HFF-Myc (cell line): ENCODE results near the gene BFSP1.

Source experiments
- DNase-seq: peaks from one replicate; pipeline ENCODE4 v3.0.0-alpha.2; 2011; ENCODE audit warnings: low read depth; ENCODE audit errors: extremely low read depth
- H3K4me3 ChIP-seq: replicated peaks from 2 replicates; pipeline ENCODE4 v1.5.1; 2011; ENCODE audit warnings: low read depth, mild to moderate bottlenecking, control low read depth, low read length
- CTCF ChIP-seq: IDR thresholded peaks from 2 replicates; pipeline ENCODE4 v1.5.1; 2012; ENCODE audit warnings: mild to moderate bottlenecking, low read depth, low read length, control low read depth; ENCODE audit errors: missing control alignments

BFSP1 gene

GRCh38 chr20:17515053-17515452 is 16.1 kb downstream of the BFSP1 start:
- no peak for DNase-seq
- H3K4me3 ChIP-seq, result no peak overlapping the region
- no peak for TF ChIP-seq CTCF

- TF ChIP-seq CTCF, result no peak
- no peak for DNase-seq
- H3K4me3 ChIP-seq, result no peak overlapping the region
Observed at GRCh38 chr20:17513939-17514338, 17.2 kb downstream of the BFSP1 start.

DNA sequence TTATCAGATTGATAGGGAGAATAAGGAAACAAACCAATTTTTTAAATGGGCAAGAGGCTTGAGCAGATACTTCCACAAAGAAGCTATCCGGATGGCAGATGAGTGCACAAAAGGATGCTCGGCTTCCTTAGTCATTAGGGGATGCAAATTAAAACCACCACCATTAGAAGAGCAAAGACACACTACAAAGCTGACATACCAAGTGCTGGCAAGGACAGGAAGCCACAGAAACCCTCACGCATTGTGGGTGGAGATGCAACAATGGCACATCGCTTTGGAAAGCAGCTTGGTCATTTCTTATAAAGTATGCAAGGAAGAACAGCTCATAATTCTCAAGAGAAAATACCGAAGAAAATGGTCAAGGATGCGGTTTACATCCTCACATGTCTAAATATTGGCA is 19.8 kb downstream of the BFSP1 start:
- TF ChIP-seq CTCF, result no peak

DNA sequence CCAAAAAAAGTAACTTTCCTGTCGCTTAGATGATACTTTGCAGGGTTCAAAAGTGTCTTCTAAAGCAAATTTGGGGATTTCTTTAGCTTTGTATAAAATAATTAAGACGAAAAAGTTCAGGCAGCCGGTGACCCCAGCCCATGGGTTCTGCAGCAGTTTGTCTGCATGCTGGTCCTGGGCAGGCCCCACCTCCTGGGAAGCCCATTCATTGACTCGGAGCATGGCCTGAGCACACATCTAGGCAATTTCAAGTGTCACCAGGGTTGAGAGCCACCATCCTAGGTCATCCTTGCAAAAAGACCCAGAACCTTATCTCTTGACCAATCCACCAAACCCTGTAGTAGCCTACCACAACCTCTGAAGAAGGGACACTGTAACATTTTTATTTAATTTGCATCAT is 20.6 kb downstream of the BFSP1 start:
- H3K4me3 ChIP-seq, result no peak overlapping the region
- no peak for DNase-seq
- no peak for TF ChIP-seq CTCF

More for the DNA sequence above, 19.8 kb downstream of the BFSP1 start:
- no peak overlapping the region for H3K4me3 ChIP-seq
- DNase-seq, result no peak

DNA sequence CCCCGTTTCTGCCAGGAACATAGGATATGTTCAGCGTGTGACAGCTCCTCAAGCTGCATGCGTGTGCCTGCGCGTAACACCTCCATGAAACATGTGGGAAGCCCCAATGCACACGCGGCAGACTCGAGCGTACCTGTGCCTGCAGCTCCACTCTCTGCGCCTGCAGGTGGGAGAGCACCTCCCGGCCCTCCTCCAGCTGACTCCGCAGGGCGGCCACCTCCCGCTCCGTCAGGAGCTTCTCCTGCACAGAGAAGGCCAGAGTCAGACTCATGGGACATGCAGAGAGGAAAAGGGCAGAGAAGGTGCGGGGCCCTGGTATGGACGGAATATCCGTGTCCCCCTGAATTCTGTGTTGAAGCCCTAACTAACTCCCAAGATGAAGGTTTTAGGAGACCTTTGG is 22.4 kb downstream of the BFSP1 start:
- DNase-seq, result no peak
- TF ChIP-seq CTCF, result no peak
- H3K4me3 ChIP-seq, result no peak overlapping the region

- no peak overlapping the region for H3K4me3 ChIP-seq
- TF ChIP-seq CTCF, result no peak
- no peak for DNase-seq
Observed at GRCh38 chr20:17507531-17507930, 23.6 kb downstream of the BFSP1 start.

- H3K4me3 ChIP-seq, result no peak overlapping the region
- DNase-seq, result no peak
- TF ChIP-seq CTCF, result no peak
Observed at GRCh38 chr20:17507032-17507431, 24.1 kb downstream of the BFSP1 start.
